Measurements from ENCODE around the gene ZNF611.
"Not testable (repeated sequence)": the region's sequence is repeated elsewhere in the genome, so short reads cannot be mapped to it uniquely, and the experiment has no call there.

ZNF611 gene

GRCh38 chr19:52675239-52675638 lies 59.6 kb downstream of the ZNF611 start:
- not testable (repeated sequence) for DNase-seq

GRCh38 chr19:52673014-52673413 lies 61.8 kb downstream of the ZNF611 start:
- no peak for DNase-seq

GRCh38 chr19:52670046-52670445 lies 64.8 kb downstream of the ZNF611 start:
- no peak for DNase-seq

- DNase-seq = no peak
Observed at GRCh38 chr19:52669586-52669985, 65.3 kb downstream of the ZNF611 start.

GRCh38 chr19:52667972-52668371 lies 66.9 kb downstream of the ZNF611 start:
- DNase-seq = no peak

- no peak for DNase-seq
Observed at GRCh38 chr19:52666506-52666905, 68.3 kb downstream of the ZNF611 start.

GRCh38 chr19:52665529-52665928 lies 69.3 kb downstream of the ZNF611 start:
- no peak for DNase-seq

GRCh38 chr19:52665027-52665426 lies 69.8 kb downstream of the ZNF611 start:
- no peak for DNase-seq

GRCh38 chr19:52664461-52664860 lies 70.4 kb downstream of the ZNF611 start:
- no peak for DNase-seq

GRCh38 chr19:52662631-52663030 lies 72.2 kb downstream of the ZNF611 start:
- no peak for DNase-seq

GRCh38 chr19:52660981-52661380 lies 73.9 kb downstream of the ZNF611 start:
- no peak for DNase-seq

- DNase-seq = no peak
Observed at GRCh38 chr19:52659013-52659412, 75.8 kb downstream of the ZNF611 start.

GRCh38 chr19:52658595-52658994 lies 76.2 kb downstream of the ZNF611 start:
- no peak for DNase-seq

GRCh38 chr19:52653161-52653560 lies 81.7 kb downstream of the ZNF611 start:
- DNase-seq = no peak
